ENCODE measurements around the gene SEMA3C. TPM values are rescaled to one million over a fixed set of nuclear protein-coding genes. Genes with fewer than 3 reads are reported as not detected.

SEMA3C gene
- total RNA-seq, 2 donors from 2014 or later, result 0.09 to 0.15 TPM

DNA sequence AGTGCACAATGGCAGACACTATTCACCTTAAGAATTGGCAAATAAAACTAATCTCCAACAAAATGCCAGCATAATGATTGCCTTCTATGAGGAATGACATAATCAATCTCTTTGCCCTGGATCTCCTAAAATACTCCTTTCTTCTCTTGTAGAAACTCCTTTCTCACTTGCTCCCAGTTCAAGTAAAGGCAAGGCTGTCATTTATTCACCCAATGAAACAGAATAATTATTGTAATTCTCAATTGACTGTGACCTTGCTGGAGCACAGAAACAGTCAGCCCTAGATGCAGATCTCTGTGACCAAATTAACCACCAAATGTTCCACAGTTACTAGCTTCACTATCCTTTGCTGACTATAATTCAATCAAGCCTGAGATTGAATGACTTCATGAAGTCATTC lies 99.3 kb downstream of the SEMA3C start:
- H3K4me1 Mint-ChIP-seq, result peaks cover 2% of the 10 kb centered on the region
- Histone ChIP-seq H3K27me3 (ENCODE audit: control insufficient read depth, insufficient read depth, low read length, poor library complexity, severe bottlenecking) (peaks cover 17% of the 10 kb centered on the region), H3K9ac (ENCODE audit: extremely low read depth, low read length, poor library complexity, severe bottlenecking) (no peak overlapping the region), H3K9me3 (ENCODE audit: control insufficient read depth, low read length) (no peaks in the 10 kb centered on the region), H3K27ac (ENCODE audit: low read depth, low read length) (no peak overlapping the region), H3K36me3 (ENCODE audit: control insufficient read depth, insufficient read depth, low read length) (no peaks in the 10 kb centered on the region), H3K4me1 (ENCODE audit: control insufficient read depth, insufficient read depth, low read length) (peaks cover 2% of the 10 kb centered on the region), H3K4me3 (ENCODE audit: low read length) (no peak overlapping the region)
- no peak for DNase-seq
- no peak overlapping the region for H3K4me3 Mint-ChIP-seq
- H3K27me3 Mint-ChIP-seq (ENCODE audit: insufficient read depth), result peaks cover 28% of the 10 kb centered on the region
- no peaks in the 10 kb centered on the region for H3K9me3 Mint-ChIP-seq
- H3K27ac Mint-ChIP-seq, result no peak overlapping the region
- no peaks in the 10 kb centered on the region for H3K36me3 Mint-ChIP-seq (ENCODE audit: low read depth)
- TF ChIP-seq, protein P1, sequence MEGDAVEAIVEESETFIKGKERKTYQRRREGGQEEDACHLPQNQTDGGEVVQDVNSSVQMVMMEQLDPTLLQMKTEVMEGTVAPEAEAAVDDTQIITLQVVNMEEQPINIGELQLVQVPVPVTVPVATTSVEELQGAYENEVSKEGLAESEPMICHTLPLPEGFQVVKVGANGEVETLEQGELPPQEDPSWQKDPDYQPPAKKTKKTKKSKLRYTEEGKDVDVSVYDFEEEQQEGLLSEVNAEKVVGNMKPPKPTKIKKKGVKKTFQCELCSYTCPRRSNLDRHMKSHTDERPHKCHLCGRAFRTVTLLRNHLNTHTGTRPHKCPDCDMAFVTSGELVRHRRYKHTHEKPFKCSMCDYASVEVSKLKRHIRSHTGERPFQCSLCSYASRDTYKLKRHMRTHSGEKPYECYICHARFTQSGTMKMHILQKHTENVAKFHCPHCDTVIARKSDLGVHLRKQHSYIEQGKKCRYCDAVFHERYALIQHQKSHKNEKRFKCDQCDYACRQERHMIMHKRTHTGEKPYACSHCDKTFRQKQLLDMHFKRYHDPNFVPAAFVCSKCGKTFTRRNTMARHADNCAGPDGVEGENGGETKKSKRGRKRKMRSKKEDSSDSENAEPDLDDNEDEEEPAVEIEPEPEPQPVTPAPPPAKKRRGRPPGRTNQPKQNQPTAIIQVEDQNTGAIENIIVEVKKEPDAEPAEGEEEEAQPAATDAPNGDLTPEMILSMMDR (conservative IDR thresholded peaks at IDR 0.05), result no peak

DNA sequence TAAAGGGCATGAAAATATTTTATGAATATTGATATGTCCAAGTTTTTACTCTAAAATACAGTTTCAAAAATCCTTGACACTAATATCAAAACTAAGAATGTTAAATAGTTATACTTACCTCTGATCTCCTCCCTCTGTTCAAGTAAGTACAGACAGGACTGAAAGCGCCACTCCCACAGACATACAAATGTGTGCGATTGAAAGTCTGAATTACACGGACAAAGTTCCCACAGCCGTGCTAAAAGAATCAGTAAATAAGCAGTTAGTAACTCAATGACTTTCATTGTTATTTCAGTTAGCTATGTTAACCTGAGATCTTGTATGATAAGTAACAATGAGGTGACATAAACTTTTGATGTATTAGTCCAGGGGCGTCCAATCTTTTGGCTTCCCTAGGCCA lies 100.7 kb downstream of the SEMA3C start:
- no peak for DNase-seq
- H3K27ac ChIP-seq (ENCODE audit: low read depth, low read length), result no peak overlapping the region
- Mint-ChIP-seq H3K27me3 (ENCODE audit: insufficient read depth) (peaks cover 24% of the 10 kb centered on the region), H3K4me1 (peaks cover 2% of the 10 kb centered on the region), H3K9me3 (no peaks in the 10 kb centered on the region), H3K4me3 (no peak overlapping the region), H3K27ac (no peak overlapping the region), H3K36me3 (ENCODE audit: low read depth) (no peaks in the 10 kb centered on the region)
- no peaks in the 10 kb centered on the region for H3K4me1 ChIP-seq (ENCODE audit: control insufficient read depth, insufficient read depth, low read length)
- peaks cover 10% of the 10 kb centered on the region for H3K27me3 ChIP-seq (ENCODE audit: control insufficient read depth, insufficient read depth, low read length, poor library complexity, severe bottlenecking)
- no peaks in the 10 kb centered on the region for H3K9me3 ChIP-seq (ENCODE audit: control insufficient read depth, low read length)
- H3K36me3 ChIP-seq (ENCODE audit: control insufficient read depth, insufficient read depth, low read length), result no peaks in the 10 kb centered on the region
- H3K4me3 ChIP-seq (ENCODE audit: low read length), result no peak overlapping the region
- 85 to 97% methylated on average over 3 to 5 of the region's 5 CpGs for WGBS, 2 experiments (ENCODE audit: insufficient coverage in 1 of 2, insufficient read length in 1 of 2)
- H3K9ac ChIP-seq (ENCODE audit: extremely low read depth, low read length, poor library complexity, severe bottlenecking), result no peak overlapping the region
- TF ChIP-seq, protein P1 (conservative IDR thresholded peaks at IDR 0.05), result no peak

DNA sequence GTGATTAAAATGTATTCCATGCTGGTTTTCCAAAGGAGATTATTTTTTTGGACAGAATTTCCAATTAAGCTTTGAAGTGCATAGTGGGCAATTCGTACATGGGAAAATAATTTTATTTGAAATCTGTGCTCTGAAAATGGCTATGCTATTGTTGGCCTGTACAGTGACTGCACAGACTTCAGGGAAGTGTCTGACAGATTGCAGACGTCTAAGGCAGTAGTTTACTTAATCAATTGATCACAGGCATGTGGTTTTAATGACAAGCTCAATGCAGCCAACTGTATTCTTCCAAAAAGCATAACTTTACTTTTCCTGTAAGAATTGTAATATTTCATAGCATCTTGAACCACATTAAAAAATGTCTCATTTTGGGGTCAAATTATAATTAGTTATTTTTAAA lies 102.0 kb downstream of the SEMA3C start:
- H3K4me1 ChIP-seq (ENCODE audit: control insufficient read depth, insufficient read depth, low read length), result no peaks in the 10 kb centered on the region
- WGBS, 2 experiments (ENCODE audit: insufficient coverage in 1 of 2, insufficient read length in 1 of 2), result 92 to 100% methylated on average over 1 to 2 of the region's 2 CpGs
- H3K27me3 ChIP-seq (ENCODE audit: control insufficient read depth, insufficient read depth, low read length, poor library complexity, severe bottlenecking), result peaks cover 3% of the 10 kb centered on the region
- H3K9ac ChIP-seq (ENCODE audit: extremely low read depth, low read length, poor library complexity, severe bottlenecking), result no peak overlapping the region
- Mint-ChIP-seq H3K27ac (no peak overlapping the region), H3K4me3 (no peak overlapping the region), H3K4me1 (no peaks in the 10 kb centered on the region), H3K9me3 (no peaks in the 10 kb centered on the region), H3K27me3 (ENCODE audit: insufficient read depth) (peaks cover 16% of the 10 kb centered on the region), H3K36me3 (ENCODE audit: low read depth) (no peaks in the 10 kb centered on the region)
- no peak for DNase-seq
- no peak overlapping the region for H3K27ac ChIP-seq (ENCODE audit: low read depth, low read length)
- TF ChIP-seq, protein P1 (conservative IDR thresholded peaks at IDR 0.05), result no peak
- no peaks in the 10 kb centered on the region for H3K36me3 ChIP-seq (ENCODE audit: control insufficient read depth, insufficient read depth, low read length)
- H3K4me3 ChIP-seq (ENCODE audit: low read length), result no peak overlapping the region
- no peaks in the 10 kb centered on the region for H3K9me3 ChIP-seq (ENCODE audit: control insufficient read depth, low read length)
